ENCODE data around the gene PCSK2. TPM values are rescaled to one million over a fixed set of nuclear protein-coding genes. Genes with fewer than 3 reads are reported as not detected.

Gene PCSK2
- total RNA-seq, 1 donor from 2014 or later, result 46.4 TPM

DNA sequence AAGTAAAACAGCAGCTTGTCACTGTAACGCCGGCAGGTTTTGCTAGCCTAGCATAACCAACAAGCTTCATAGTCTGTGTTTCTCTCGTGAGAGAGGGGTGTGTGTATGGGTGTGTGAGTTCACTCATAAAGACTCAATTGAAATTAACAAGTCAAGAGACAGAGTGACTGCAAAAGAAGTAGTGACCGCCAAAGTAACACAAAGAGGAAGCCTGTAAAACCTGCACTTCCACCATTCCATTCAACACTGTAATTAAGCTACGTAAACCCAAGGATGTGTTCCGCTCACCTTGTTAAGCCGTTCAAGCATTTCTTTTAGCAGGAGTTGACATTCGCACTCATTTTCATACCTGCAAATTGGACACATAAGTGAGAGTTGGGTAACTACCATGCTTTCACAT is 297.7 kb downstream of the PCSK2 start:
- H3K27me3 Mint-ChIP-seq, result peaks cover 5% of the 10 kb centered on the region
- TF ChIP-seq, protein P1, sequence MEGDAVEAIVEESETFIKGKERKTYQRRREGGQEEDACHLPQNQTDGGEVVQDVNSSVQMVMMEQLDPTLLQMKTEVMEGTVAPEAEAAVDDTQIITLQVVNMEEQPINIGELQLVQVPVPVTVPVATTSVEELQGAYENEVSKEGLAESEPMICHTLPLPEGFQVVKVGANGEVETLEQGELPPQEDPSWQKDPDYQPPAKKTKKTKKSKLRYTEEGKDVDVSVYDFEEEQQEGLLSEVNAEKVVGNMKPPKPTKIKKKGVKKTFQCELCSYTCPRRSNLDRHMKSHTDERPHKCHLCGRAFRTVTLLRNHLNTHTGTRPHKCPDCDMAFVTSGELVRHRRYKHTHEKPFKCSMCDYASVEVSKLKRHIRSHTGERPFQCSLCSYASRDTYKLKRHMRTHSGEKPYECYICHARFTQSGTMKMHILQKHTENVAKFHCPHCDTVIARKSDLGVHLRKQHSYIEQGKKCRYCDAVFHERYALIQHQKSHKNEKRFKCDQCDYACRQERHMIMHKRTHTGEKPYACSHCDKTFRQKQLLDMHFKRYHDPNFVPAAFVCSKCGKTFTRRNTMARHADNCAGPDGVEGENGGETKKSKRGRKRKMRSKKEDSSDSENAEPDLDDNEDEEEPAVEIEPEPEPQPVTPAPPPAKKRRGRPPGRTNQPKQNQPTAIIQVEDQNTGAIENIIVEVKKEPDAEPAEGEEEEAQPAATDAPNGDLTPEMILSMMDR (conservative IDR thresholded peaks at IDR 0.05), result no peak
- no peak for DNase-seq (ENCODE audit: extremely low spot score, unreplicated experiment)
- no peaks in the 10 kb centered on the region for H3K36me3 Mint-ChIP-seq
- no peaks in the 10 kb centered on the region for H3K9me3 Mint-ChIP-seq
- no peaks in the 10 kb centered on the region for H3K4me1 Mint-ChIP-seq (ENCODE audit: unreplicated experiment)
- H3K4me3 Mint-ChIP-seq, result no peak overlapping the region
- H3K27ac Mint-ChIP-seq, result peak overlapping the region; percentile 65

- Mint-ChIP-seq H3K27me3 (peaks cover 5% of the 10 kb centered on the region), H3K4me1 (ENCODE audit: unreplicated experiment) (no peaks in the 10 kb centered on the region), H3K9me3 (no peaks in the 10 kb centered on the region), H3K27ac (peak overlapping the region; percentile 65), H3K4me3 (no peak overlapping the region), H3K36me3 (no peaks in the 10 kb centered on the region)
- TF ChIP-seq, protein P1 (conservative IDR thresholded peaks at IDR 0.05), result no peak
- DNase-seq (ENCODE audit: extremely low spot score, unreplicated experiment), result no peak
Observed at GRCh38 chr20:17525132-17525531, 298.3 kb downstream of the PCSK2 start.

DNA sequence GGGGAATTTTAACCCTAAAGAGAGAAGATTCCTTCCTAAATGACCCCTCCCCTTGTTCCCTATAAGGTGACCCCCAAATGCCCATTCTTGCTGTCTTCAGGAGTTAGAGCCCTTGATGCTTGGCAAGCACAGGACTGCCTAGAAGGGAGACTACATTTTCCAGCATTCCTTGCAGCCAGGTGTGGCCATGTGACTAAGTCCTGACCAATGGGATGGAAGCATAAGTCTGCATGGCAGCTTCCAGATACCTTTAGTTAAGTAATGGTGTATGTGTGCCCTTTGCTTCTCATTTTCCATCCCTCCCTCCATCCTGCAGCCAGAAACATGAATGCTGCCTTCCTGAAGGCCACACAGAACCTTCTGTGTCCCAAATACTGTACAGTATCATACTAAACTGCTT is 298.8 kb downstream of the PCSK2 start:
- Mint-ChIP-seq H3K36me3 (no peaks in the 10 kb centered on the region), H3K9me3 (no peaks in the 10 kb centered on the region), H3K27me3 (peaks cover 5% of the 10 kb centered on the region), H3K4me1 (ENCODE audit: unreplicated experiment) (no peaks in the 10 kb centered on the region), H3K27ac (peak overlapping the region; percentile 71), H3K4me3 (peak overlapping the region; percentile 49)
- no peak for DNase-seq (ENCODE audit: extremely low spot score, unreplicated experiment)
- TF ChIP-seq, protein P1 (conservative IDR thresholded peaks at IDR 0.05), result no peak

GRCh38 chr20:17529586-17529985 is 302.7 kb downstream of the PCSK2 start:
- H3K36me3 Mint-ChIP-seq, result no peaks in the 10 kb centered on the region
- H3K27me3 Mint-ChIP-seq, result peaks cover 5% of the 10 kb centered on the region
- H3K9me3 Mint-ChIP-seq, result no peaks in the 10 kb centered on the region
- no peak for DNase-seq (ENCODE audit: extremely low spot score, unreplicated experiment)
- H3K27ac Mint-ChIP-seq, result no peak overlapping the region
- peaks cover 16% of the 10 kb centered on the region for H3K4me1 Mint-ChIP-seq (ENCODE audit: unreplicated experiment)
- peak overlapping the region; percentile 84 for H3K4me3 Mint-ChIP-seq
- TF ChIP-seq, protein P1 (conservative IDR thresholded peaks at IDR 0.05), result no peak

GRCh38 chr20:17530153-17530552 is 303.3 kb downstream of the PCSK2 start:
- Mint-ChIP-seq H3K27me3 (peaks cover 3% of the 10 kb centered on the region), H3K27ac (peak overlapping the region; percentile 68), H3K36me3 (no peaks in the 10 kb centered on the region), H3K9me3 (no peaks in the 10 kb centered on the region), H3K4me1 (ENCODE audit: unreplicated experiment) (peaks cover 16% of the 10 kb centered on the region), H3K4me3 (peak overlapping the region; percentile 84)
- DNase-seq (ENCODE audit: extremely low spot score, unreplicated experiment), result no peak
- TF ChIP-seq, protein P1 (conservative IDR thresholded peaks at IDR 0.05), result no peak
